ENCODE results near the gene CARS2. TPM values are rescaled to one million over a fixed set of nuclear protein-coding genes. Genes with fewer than 3 reads are reported as not detected.

Gene CARS2
- total RNA-seq, 1 experiment from 2014 or later, result 41.9 TPM

- H3K4me2 ChIP-seq (ENCODE audit: insufficient read depth, insufficient read length, low read length), result no peak overlapping the region
- no peak overlapping the region for H3K27ac ChIP-seq (ENCODE audit: insufficient read length, low read depth, low read length)
- no peak overlapping the region for H3K18ac ChIP-seq (ENCODE audit: insufficient read length, low read depth, low read length)
- H4K5ac ChIP-seq (ENCODE audit: insufficient read length, low read depth, low read length), result no peak overlapping the region
- H4K20me1 ChIP-seq (ENCODE audit: control insufficient read depth, insufficient read depth, insufficient read length), result no peaks in the 10 kb centered on the region
- H3K79me1 ChIP-seq (ENCODE audit: insufficient read depth, low read depth, low read length, poor library complexity, severe bottlenecking), result no peaks in the 10 kb centered on the region
- H2AK5ac ChIP-seq (ENCODE audit: insufficient read length, low read length), result no peak overlapping the region
- no peaks in the 10 kb centered on the region for H3K27me3 ChIP-seq (ENCODE audit: insufficient read depth, low read length)
- no peak for TF ChIP-seq CTCF (conservative IDR thresholded peaks at IDR 0.05)
- no peak overlapping the region for H2AFZ ChIP-seq (ENCODE audit: low read length)
- no peak overlapping the region for H3K4ac ChIP-seq (ENCODE audit: low read depth, low read length)
- no peak overlapping the region for H2BK120ac ChIP-seq (ENCODE audit: low read depth, low read length, poor library complexity, severe bottlenecking)
- H3K23ac ChIP-seq (ENCODE audit: insufficient read length, low read depth, low read length), result no peak overlapping the region
- no peak overlapping the region for H3K14ac ChIP-seq (ENCODE audit: insufficient read depth, low read length)
- Mint-ChIP-seq H3K27me3 (ENCODE audit: low read depth) (peaks cover 41% of the 10 kb centered on the region), H3K36me3 (ENCODE audit: insufficient read depth in 1 of 3, low read depth in 3 of 3) (peaks cover 2 to 8% (median 5%) of the 10 kb centered on the region in 3 experiments; a peak in 4 of 7 replicates), H3K4me3 (no peak overlapping the region), H3K9me3 (peaks cover 15 to 23% of the 10 kb centered on the region in 2 experiments; a peak in 4 of 5 replicates), H3K27ac (no peak overlapping the region), H3K4me1 (peaks cover 15 to 19% of the 10 kb centered on the region in 2 experiments)
- H3T11ph ChIP-seq (ENCODE audit: low read length), result no peak overlapping the region
- H2BK20ac ChIP-seq (ENCODE audit: low read depth, low read length, poor library complexity, severe bottlenecking), result no peak overlapping the region
- no CpG with 5 or more reads among the region's 12 CpGs for WGBS (ENCODE audit: extremely low coverage, insufficient read length, low lambda C conversion rate)
- H3K4me1 ChIP-seq (ENCODE audit: insufficient read depth, low read length), result no peaks in the 10 kb centered on the region
- H3K9me3 ChIP-seq (ENCODE audit: control insufficient read depth, low read depth, low read length), result no peaks in the 10 kb centered on the region
- H3K23me2 ChIP-seq (ENCODE audit: insufficient read length, low read depth, low read length, poor library complexity, severe bottlenecking), result peaks cover 2% of the 10 kb centered on the region
- no peaks in the 10 kb centered on the region for H3K79me2 ChIP-seq (ENCODE audit: insufficient read depth, low read length)
- no peak overlapping the region for H2BK5ac ChIP-seq (ENCODE audit: insufficient read length, low read length)
- H4K91ac ChIP-seq (ENCODE audit: insufficient read length, low read depth, low read length), result no peak overlapping the region
- no peak overlapping the region for H3K9ac ChIP-seq (ENCODE audit: extremely low read depth, insufficient read length, low read length)
- no peak overlapping the region for H3K56ac ChIP-seq (ENCODE audit: insufficient read length, low read depth, low read length)
- no peak overlapping the region for H2BK15ac ChIP-seq (ENCODE audit: low read depth, low read length)
- H2BK12ac ChIP-seq (ENCODE audit: insufficient read length, low read depth, low read length), result no peak overlapping the region
- H4K8ac ChIP-seq (replicated peaks; ENCODE audit: insufficient read length, low read depth, low read length), result no peak overlapping the region
- DNase-seq, result no peak
Measured at GRCh38 chr13:110610955-110611595, 94.8 kb downstream of the CARS2 start.
